Measurements from ENCODE around the gene ZNF430.
"Not testable (repeated sequence)": the region's sequence is repeated elsewhere in the genome, so short reads cannot be mapped to it uniquely, and the experiment has no call there.

ZNF430 gene

DNA sequence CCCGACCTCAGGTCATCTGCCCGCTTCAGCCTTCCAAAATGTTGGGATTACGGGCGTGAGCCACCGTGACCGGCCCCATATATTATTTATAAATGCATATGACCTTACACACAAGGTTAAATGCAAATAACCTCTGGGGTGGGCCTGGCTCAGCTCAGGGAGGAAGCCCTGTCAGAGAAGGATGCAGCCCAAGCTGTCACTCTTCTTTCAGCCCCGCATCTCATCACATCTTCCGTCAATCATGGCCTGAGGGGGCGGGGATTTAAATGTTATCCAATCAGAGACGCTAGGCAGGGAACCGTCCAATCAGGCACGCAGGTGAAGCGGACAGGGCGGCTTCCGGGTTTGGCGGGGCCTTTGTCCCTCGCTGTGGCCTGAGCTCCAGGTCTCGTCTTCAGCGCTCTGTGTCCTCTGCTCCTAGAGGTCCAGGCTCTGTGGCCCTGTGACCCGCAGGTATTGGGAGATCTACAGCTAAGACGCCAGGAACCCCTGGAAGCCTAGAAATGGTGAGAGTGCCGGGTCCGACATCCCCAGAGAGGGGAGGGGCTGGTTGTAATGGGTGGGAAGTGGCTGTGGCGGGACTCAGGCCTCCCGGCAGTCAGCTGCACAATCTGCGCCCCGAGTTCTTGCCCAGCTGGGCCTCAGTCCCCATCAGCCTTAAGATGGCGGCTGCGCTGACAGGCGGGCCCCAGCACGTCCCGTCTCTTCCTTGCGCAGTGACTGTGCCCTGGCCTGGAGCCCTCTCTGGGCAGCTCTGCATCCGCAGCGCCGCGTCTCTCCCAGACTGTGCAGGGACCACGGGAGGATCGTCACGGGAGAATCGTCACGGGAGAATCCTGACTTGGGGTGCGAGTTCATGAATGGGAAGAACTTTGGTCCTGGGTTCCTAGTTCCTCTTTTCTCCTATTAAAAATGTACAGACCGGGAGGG is at the start of gene ZNF430:
ZNF430 (plus strand) TSS at position 360 of the 930 bp plus-strand sequence; CDS start at position 504, 144 bp downstream.
- peak; percentile 93 for DNase-seq (ENCODE audit: low spot score)

GRCh38 chr19:20992788-20993187 is 27.7 kb upstream of the ZNF430 start:
- not testable (repeated sequence) for DNase-seq (ENCODE audit: low spot score)

DNA sequence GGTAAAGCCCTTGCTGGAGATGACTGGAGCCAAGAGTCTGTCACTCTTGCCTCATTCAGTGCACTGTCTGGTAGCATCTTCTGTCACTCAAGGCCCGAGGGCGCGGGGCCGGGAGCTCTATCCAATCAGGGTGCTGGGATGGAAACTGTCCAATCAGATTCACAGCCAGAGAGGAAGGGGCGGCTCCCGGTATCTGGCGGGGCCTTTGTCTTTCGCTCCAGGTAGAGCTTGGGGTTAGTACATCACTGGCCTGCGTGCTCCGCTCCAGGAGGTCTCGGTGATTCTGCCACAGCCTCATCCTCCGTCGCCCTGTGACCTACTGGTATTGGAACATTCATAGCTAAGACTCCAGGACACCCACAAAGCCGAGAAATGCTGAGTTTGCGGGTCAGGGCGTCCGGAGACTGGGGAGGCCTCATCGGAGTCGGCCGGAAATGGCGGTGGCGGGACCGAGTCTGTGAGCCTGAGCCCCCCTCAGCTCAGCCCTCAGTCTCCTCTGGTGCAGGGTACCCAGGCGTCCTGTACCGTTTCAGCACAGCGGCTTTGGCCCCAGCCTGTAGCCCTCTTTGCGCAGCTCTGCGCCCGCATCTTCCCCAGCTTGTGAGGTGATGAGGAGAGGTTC is 20.6 kb upstream of the ZNF430 start:
- DNase-seq (ENCODE audit: low spot score), result peak; percentile 92

DNA sequence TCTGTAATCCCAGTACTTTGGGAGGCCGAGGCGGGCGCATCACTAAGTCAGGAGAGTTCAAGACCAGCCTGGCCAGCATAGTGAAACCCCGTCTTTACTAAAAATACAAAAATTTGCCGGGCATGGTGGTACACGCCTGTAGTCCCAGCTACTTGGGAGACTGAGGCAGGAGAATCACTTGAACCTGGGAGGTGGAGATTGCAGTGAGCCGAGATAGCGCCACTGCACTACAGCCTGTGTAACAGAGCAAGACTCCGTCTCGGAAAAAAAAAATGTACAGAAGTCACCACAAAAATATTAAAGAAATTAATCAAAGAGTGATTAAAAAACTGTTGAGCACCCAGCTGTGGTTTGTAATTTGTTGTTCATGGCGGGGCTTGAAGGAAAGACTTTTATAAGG is 781 bp downstream of the ZNF430 start:
- DNase-seq (ENCODE audit: low spot score), result not testable (repeated sequence)

- no peak for DNase-seq (ENCODE audit: low spot score)
Measured at GRCh38 chr19:21022996-21023395, 2.5 kb downstream of the ZNF430 start.

GRCh38 chr19:21023901-21024300 is 3.4 kb downstream of the ZNF430 start:
- no peak for DNase-seq (ENCODE audit: low spot score)

GRCh38 chr19:21028969-21029268 is 8.5 kb downstream of the ZNF430 start:
- no peak for DNase-seq (ENCODE audit: low spot score)

- DNase-seq (ENCODE audit: low spot score), result no peak
Measured at GRCh38 chr19:21045028-21045427, 24.6 kb downstream of the ZNF430 start.

DNA sequence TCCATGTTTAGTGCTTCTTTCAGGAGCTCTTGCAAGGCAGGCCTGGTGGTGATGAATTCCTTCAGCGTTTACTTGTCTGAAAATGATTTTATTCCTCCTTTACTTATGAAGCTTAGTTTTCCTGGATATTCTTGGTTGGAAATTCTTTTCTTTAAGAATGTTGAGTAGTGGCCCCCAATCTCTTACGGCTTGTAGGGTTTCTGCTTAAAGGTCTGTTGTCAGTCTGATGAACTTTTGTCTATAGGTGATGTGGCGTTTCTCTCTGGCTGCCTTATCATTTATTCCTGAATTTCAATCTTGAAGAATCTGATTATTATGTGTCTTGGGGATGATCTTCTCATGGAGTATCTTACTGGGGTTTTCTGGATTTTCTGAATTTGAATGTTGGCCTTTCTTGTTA is 26.0 kb downstream of the ZNF430 start:
- no peak for DNase-seq (ENCODE audit: low spot score)

GRCh38 chr19:21047716-21048115 is 27.3 kb downstream of the ZNF430 start:
- DNase-seq (ENCODE audit: low spot score), result no peak

DNA sequence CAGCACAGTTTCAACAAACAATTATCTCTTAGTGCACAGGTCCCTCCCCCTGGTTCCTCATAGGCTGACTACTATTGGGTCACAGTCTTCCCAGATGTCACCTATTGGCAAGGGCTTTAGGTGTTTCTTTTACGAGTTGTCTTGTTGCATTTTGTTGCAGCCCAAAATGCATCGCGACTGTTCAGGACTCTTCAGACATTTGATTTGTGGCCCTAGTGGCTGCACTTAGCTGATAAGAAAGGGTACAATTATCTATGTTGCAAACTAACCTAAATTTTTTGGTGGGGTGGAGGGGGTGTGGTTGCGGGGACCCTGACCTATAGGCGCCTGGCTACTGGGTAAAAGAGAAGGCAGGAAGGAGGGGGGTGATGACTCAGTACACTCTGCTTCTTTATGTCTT is 32.4 kb downstream of the ZNF430 start:
- DNase-seq (ENCODE audit: low spot score), result no peak

DNA sequence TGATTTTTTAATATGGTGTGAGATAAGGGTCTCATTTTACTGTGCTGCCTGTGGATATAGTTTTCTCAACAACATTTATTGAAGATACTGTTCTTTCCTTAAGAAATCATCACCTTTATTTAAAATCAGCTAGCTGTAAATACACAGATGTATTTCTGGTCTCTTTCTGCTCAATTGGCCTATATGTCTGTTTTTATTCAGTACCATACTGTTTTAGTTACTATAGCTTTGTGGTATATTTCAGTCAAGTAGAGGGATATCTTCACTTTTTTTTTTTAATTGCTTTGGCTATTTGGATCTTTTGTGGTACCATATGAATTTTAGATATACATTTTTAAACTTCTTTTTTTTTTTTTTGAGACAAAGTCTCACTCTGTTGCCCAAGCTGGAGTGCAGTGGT is 44.9 kb downstream of the ZNF430 start:
- DNase-seq (ENCODE audit: low spot score), result no peak

GRCh38 chr19:21082011-21082975 is 61.8 kb downstream of the ZNF430 start, which contains the start of gene ZNF714:
ZNF714 (plus strand) TSS chr19:21082203; CDS start chr19:21098269, 16,066 bp downstream.
- peak; percentile 92 for DNase-seq (ENCODE audit: low spot score)

DNA sequence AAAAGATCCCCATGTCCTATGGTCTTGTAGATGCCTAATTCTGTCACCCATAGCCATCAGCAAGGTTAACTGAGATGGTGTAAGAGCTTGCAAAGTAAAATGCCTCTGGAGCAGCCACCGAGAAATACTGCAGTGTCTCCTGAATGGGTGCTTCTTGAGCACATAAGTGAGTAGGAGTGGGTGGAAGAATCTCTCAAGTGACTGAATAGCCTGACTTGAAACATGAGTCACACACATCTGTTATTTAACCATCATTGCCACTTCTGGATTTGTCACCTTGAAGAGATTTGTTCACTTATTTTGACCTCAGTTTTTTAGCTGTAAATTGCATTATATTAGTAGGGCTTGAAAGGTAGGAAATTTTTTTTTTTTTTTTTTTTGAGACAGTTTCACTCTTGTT is 63.9 kb downstream of the ZNF430 start:
- DNase-seq (ENCODE audit: low spot score), result no peak

GRCh38 chr19:21087871-21088270 is 67.4 kb downstream of the ZNF430 start:
- DNase-seq (ENCODE audit: low spot score), result no peak

GRCh38 chr19:21092109-21092508 is 71.7 kb downstream of the ZNF430 start:
- DNase-seq (ENCODE audit: low spot score), result no peak

GRCh38 chr19:21094347-21095025 is 74.0 kb downstream of the ZNF430 start:
- no peak for DNase-seq (ENCODE audit: low spot score)

DNA sequence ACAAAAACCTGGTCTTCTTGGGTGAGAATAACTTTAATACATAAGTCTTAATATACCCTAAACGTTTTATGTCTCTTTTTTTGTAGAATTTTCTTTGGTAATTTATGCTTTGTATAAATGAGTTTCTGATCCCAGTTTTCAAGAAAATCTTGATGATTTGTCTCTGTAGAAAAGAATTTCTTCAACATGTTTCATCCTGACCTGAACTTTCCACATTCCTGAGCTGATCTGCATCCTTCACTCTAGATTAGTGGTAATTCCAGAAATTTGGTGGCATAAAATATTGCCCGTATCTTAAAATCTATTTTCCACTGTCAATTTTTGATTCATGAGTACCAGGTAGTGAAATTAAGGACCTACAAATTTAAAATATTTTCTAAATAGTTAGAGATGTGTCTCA is 77.8 kb downstream of the ZNF430 start:
- DNase-seq (ENCODE audit: low spot score), result no peak

- DNase-seq (ENCODE audit: low spot score), result no peak
Measured at GRCh38 chr19:21101521-21102242, 81.2 kb downstream of the ZNF430 start.

DNA sequence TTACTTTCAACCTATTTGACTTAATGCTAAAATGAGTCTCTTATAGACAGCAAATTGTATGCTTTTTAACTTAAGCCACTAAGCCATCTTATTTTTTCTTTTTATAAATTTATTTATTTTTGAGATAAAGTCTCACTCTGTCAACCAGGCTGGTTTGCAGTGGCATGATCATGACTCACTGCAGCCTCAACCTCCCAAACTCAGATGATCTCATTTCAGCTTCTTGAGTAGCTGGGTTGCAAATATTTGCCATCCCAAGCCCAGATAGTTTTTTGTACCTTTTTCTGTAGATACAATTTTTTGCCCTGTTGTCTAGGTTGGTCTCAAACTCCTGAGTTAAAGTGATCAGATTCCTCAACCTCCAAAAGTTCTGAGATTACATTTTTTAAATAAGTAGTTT is 88.7 kb downstream of the ZNF430 start:
- DNase-seq (ENCODE audit: low spot score), result no peak
